Heart left ventricle (tissue), 16 donors: ENCODE results near the gene SH3BP1. TPM values are rescaled to one million over a fixed set of nuclear protein-coding genes. Genes with fewer than 3 reads are reported as not detected.

Experiments used
- ATAC-seq, 4 donors: fragments of 200-7000 bp; cut with Tn5 transposase; one replicate each; pipeline ENCODE4 v1.9.1; 2020 to 2022; ENCODE audit warnings: moderate library complexity in 4 of 4, mild to moderate bottlenecking in 3 of 4, moderate number of reproducible peaks in 1 of 4
- DNase-seq, 5 donors: peaks; one replicate each; pipeline ENCODE4 v3.0.0-alpha.2; 2020
- H3K27ac ChIP-seq, 12 donors: fragments of 200-600 bp; sonication (generic) in 4 of 12; one replicate each; pipeline versions ENCODE4 v1.5.0 to v1.8.0; 2016 to 2022; ENCODE audit warnings: mild to moderate bottlenecking in 2 of 12
- H3K27me3 ChIP-seq, 9 donors: fragments of 200-600 bp; sonication (generic) in 2 of 9; one replicate each; pipeline versions ENCODE4 v1.5.1 to v1.8.0; 2016 to 2022; ENCODE audit warnings: mild to moderate bottlenecking in 3 of 9
- H3K36me3 ChIP-seq, 9 donors: fragments of 200-600 bp; sonication (generic) in 2 of 9; one replicate each; pipeline versions ENCODE4 v1.5.0 to v1.8.0; 2018 to 2022; ENCODE audit warnings: mild to moderate bottlenecking in 2 of 9
- H3K4me1 ChIP-seq, 12 donors: fragments of 200-600 bp; sonication (generic) in 4 of 12; one replicate each; pipeline versions ENCODE4 v1.5.0 to v1.8.0; 2016 to 2022; ENCODE audit warnings: mild to moderate bottlenecking in 3 of 12
- H3K4me3 ChIP-seq, 12 donors: fragments of 200-600 bp; sonication (generic) in 4 of 12; one replicate each; pipeline versions ENCODE4 v1.5.0 to v1.8.0; 2017 to 2022; ENCODE audit warnings: mild to moderate bottlenecking in 9 of 12, moderate library complexity in 4 of 12
- H3K9me3 ChIP-seq, 12 donors: fragments of 200-600 bp; sonication (generic) in 4 of 12; one replicate each; pipeline versions ENCODE4 v1.5.0 to v1.8.0; 2016 to 2022; ENCODE audit warnings: mild to moderate bottlenecking in 1 of 12
- POLR2A ChIP-seq, 2 donors: fragments of 450-650 bp; IDR thresholded peaks; one replicate each; pipeline ENCODE4 v1.6.1; 2017; ENCODE audit warnings: antibody characterized with exemption in 2 of 2, mild to moderate bottlenecking in 2 of 2, moderate library complexity in 2 of 2
- WGBS, 4 donors: extraction: QIAGEN DNeasy Blood & Tissue Kit in 2 of 4; methylation state at CpG; one replicate each; pipeline versions ENCODE4 v1.1.5 to v1.1.7; 2013 to 2018; 5-methylcytosine and 5-hydroxymethylcytosine counted together
- intact Hi-C, 10 donors: fragments of 100-400 bp; cut with DNase I; formaldehyde crosslinking; loops; one replicate each; pipeline versions ENCODE4 v1.11.1 to v1.14.2; 2022
- polyA plus RNA-seq, 2 donors: library from polyadenylated mRNA; stranded (reverse); fragments of 200-250 nt; gene quantifications; one replicate each; pipeline ENCODE4 v1.2.3, GENCODE V29; 2013
- total RNA-seq, 9 donors: library from RNA; depleted of rRNA in 2 of 9; stranded (reverse); fragments of >200 nt in 2 of 9; fragmentation: NEBNext Ultra II Directional in 3 of 9; extraction: Animal tissue kit (Norgen Biotek cat#: 25700) in 3 of 9; gene quantifications; one replicate each; pipeline versions ENCODE4 v1.1.0 to v1.2.4, GENCODE V29; 2016 to 2023
- TF ChIP-seq, protein P1 (sequence below), 12 donors: fragments of 200-600 bp; sonication (generic) in 4 of 12; IDR thresholded peaks; one replicate each; pipeline versions ENCODE4 v1.5.0 to v1.8.0; 2018 to 2022; ENCODE audit warnings: antibody characterized with exemption in 12 of 12, mild to moderate bottlenecking in 5 of 12
- donor health status: ischemic (EF 13 %, LVEDD 7.1; RV severe dilation, severe dysfunction).
- donor health status: healthy with polysubstance abuse.
- donor health status: DM: no; HTN: yes; CAD: no.
- donor health status: DM: no; HTN: no; CAD: no.
- donor health status: ischemic (EF 25% LVEDD 6.9; RV normal size, moderate dysfunction).
- donor health status: ischemic (EF 25% LVEDD 5.7; RV mildly dilated, moderate dysfunction).
- donor health status: healthy.
- donor health status: DM: yes; HTN: yes; CAD: no.
- donor health status: ischemic (EF 35%, LVEDD 5.7; RV mildly dilated, moderate dysfunction).
- donor health status: nonischemic (EF 11% LVEDD 7.7; RV severe dilation, severe dysfunction).
- donor health status: DM: yes; HTN: yes; CAD: no.
- donor health status: PGD.
- donor health status: ischemic (EF 29% LVEDD 5.4; RV normal size, mild dysfunction).
- donor health status: nonischemic (EF 23%, LVEDD 6.1; RV moderate dilation, normal function).

The SH3BP1 gene
- total and polyA plus RNA-seq, 11 donors, result 0.44 to 19.7 (median 2.0) TPM

DNA sequence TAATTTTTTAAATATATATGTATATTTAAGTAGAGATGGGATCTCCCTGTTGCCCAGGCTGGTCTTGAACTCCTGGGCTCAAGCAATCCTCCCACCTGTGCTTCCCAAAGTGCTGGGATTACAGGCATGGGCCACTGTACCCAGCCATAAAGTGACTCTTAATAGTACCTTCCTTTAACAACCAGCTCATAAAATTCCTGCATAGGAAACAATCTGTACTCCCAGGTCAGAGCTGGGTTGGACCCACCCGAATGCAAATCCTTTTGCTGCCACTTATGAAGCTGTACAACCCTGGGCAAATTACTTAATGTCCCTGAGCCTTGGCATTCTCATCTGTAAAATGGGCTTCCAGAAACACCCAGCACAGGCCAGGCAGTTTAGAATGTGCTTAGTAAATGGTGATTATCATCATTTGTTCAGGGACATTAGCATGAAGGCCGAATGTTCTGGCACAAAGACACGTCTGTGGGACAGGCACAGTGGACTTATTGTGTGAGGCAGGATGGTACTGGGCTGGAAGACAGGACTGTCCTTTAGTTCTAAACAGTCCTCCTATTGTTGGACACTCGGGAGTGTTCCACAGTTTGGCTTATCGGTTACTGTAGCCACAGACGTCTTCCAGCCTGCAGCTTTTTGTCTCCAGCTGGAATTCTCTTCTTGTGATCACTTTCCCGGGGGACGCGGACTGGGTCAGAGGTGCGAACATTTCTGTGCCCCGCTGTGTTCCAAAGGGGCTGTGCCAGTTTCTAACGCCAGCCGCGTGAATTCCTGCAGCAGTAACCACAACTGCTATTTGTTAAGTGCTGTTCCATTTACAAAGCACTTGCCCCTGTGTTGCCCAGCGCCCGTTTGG lies 25.0 kb downstream of the SH3BP1 start:
- Histone ChIP-seq H3K9me3 (no peaks in the 10 kb centered on the region), H3K36me3 (peaks cover 0 to 20% (median 13%) of the 10 kb centered on the region in 9 donors), H3K4me1 (peaks cover 0 to 43% (median 30%) of the 10 kb centered on the region in 12 donors), H3K27ac (peak overlapping the region in 4 of 12 donors; percentile 7 to 50 (median 24)), H3K27me3 (no peaks in the 10 kb centered on the region), H3K4me3 (no peak overlapping the region)
- intact Hi-C loops, result no loop called here
- WGBS, 4 donors, result 47 to 64% (median 61%) methylated on average over 11 to 16 of the region's 16 CpGs
- ATAC-seq (no peak), DNase-seq (no peak)
- no peak for TF ChIP-seq POLR2A (IDR thresholded peaks at IDR 0.05)
- TF ChIP-seq, protein P1, sequence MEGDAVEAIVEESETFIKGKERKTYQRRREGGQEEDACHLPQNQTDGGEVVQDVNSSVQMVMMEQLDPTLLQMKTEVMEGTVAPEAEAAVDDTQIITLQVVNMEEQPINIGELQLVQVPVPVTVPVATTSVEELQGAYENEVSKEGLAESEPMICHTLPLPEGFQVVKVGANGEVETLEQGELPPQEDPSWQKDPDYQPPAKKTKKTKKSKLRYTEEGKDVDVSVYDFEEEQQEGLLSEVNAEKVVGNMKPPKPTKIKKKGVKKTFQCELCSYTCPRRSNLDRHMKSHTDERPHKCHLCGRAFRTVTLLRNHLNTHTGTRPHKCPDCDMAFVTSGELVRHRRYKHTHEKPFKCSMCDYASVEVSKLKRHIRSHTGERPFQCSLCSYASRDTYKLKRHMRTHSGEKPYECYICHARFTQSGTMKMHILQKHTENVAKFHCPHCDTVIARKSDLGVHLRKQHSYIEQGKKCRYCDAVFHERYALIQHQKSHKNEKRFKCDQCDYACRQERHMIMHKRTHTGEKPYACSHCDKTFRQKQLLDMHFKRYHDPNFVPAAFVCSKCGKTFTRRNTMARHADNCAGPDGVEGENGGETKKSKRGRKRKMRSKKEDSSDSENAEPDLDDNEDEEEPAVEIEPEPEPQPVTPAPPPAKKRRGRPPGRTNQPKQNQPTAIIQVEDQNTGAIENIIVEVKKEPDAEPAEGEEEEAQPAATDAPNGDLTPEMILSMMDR (IDR thresholded peaks at IDR 0.05), result no peak

DNA sequence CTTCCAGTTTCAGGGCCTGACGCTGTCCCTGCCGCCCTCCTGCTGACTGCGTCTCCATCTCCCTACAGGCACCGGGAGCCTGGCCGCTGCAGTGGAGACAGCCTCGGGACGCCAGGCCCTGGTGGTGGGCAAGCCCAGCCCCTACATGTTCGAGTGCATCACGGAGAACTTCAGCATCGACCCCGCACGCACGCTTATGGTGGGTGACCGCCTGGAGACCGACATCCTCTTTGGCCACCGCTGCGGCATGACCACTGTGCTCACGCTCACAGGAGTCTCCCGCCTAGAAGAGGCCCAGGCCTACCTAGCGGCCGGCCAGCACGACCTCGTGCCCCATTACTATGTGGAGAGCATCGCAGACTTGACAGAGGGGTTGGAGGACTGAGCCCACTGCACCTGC lies 26.0 kb downstream of the SH3BP1 start:
- 94 to 100% (median 95%) methylated on average over 13 to 24 of the region's 24 CpGs for WGBS, 4 donors
- no peak overlapping the region for H3K4me3 ChIP-seq
- TF ChIP-seq, protein P1 (IDR thresholded peaks at IDR 0.05), result no peak
- TF ChIP-seq POLR2A (IDR thresholded peaks at IDR 0.05), result no peak
- no peak overlapping the region for H3K27ac ChIP-seq
- ATAC-seq (no peak), DNase-seq (no peak)
- H3K4me1 ChIP-seq, result peaks cover 0 to 33% (median 19%) of the 10 kb centered on the region in 12 donors
- H3K36me3 ChIP-seq, result peaks cover 0 to 20% (median 13%) of the 10 kb centered on the region in 9 donors
- no peaks in the 10 kb centered on the region for H3K27me3 ChIP-seq
- no peaks in the 10 kb centered on the region for H3K9me3 ChIP-seq
- intact Hi-C loops, result no loop called here

DNA sequence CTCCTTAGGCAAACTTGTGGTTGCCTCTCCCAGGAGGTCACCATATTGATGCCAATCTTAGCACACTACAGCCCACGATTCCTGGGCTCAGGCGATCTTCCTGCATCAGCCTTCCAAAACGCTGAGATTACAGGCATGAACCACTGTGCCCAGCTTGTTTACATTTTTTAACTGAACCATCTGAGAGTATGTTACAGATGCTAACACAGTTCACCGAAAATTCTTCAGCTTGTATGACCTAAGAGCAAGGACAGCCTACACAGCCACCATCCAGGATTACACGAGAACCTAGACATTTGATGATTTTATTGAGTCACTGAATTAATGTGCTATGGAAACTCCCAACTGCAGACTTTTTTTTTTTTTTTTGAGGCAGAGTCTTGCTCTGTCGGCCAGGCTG lies 30.1 kb downstream of the SH3BP1 start:
- TF ChIP-seq, protein P1 (IDR thresholded peaks at IDR 0.05), result no peak
- TF ChIP-seq POLR2A (IDR thresholded peaks at IDR 0.05), result no peak
- ATAC-seq, result no peak
- no peak overlapping the region for H3K27ac ChIP-seq
- H3K4me3 ChIP-seq, result no peak overlapping the region
- 80 to 90% (median 87%) methylated on average over 6 of the region's 6 CpGs for WGBS, 4 donors
- intact Hi-C loops, result no loop called here
- H3K36me3 ChIP-seq, result peaks cover 0 to 20% (median 13%) of the 10 kb centered on the region in 9 donors
- DNase-seq, result no peak
- peaks cover 0 to 25% (median 11%) of the 10 kb centered on the region in 12 donors for H3K4me1 ChIP-seq
- H3K27me3 ChIP-seq, result no peaks in the 10 kb centered on the region
- H3K9me3 ChIP-seq, result no peaks in the 10 kb centered on the region

DNA sequence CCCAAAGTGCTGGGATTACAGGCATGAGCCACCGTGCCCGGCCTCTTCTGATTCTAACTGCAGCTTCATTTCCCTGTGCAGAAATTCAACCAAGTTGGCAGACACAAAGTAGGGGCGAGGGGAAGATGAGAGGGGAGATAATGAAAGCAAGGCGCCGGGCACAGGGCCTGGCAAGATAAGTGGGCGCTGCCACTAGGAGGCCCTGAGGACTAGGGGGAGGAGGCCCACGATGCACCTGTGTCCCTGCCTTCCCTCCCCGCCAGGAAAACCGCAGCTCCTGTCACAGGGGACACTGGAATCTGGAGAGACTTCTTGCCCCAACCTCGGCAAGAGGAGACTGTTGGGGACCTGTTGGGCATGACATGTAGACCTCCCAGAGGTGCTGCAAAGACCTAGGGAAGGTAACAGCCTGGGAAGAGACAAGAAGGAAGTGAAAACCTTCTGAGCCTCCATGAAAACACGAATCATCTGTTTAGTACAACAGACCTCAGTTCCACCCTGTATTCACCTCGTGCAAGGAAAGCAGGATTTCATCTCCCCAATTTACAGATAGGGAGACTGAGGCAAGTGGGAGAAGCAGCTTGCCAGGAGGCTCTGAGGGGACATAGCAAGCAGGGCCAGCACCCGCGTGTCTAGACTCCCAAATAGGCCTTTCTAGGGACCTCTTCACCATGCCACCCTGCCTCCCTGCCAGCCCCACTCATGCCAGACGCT lies 32.9 kb downstream of the SH3BP1 start:
- TF ChIP-seq POLR2A (IDR thresholded peaks at IDR 0.05), result no peak
- TF ChIP-seq, protein P1 (IDR thresholded peaks at IDR 0.05), result no peak
- no peak overlapping the region for H3K4me3 ChIP-seq
- H3K27me3 ChIP-seq, result no peaks in the 10 kb centered on the region
- DNase-seq, result no peak
- peak overlapping the region in 2 of 12 donors; percentile 95 to 98 for H3K27ac ChIP-seq
- intact Hi-C loops, result no loop called here
- peaks cover under 1 to 46% (median 21%) of the 10 kb centered on the region in 12 donors for H3K4me1 ChIP-seq
- peaks cover 0 to 4% (median 0%) of the 10 kb centered on the region in 9 donors for H3K36me3 ChIP-seq
- H3K9me3 ChIP-seq, result no peaks in the 10 kb centered on the region
- ATAC-seq, result no peak
- WGBS, 4 donors, result 78 to 93% (median 87%) methylated on average over 12 to 15 of the region's 15 CpGs
